ENCODE results near the gene CCNY.

GRCh38 chr10:35348609-35349388 lies 12.5 kb downstream of the CCNY start:
- TF ChIP-seq CTCF (IDR thresholded peaks at IDR 0.05) = no peak
- no peak for TF ChIP-seq POLR2A (IDR thresholded peaks at IDR 0.05)

Data from Peyer's patch (tissue), 4 donors.